ENCODE measurements around the gene SH3BP4.

DNA sequence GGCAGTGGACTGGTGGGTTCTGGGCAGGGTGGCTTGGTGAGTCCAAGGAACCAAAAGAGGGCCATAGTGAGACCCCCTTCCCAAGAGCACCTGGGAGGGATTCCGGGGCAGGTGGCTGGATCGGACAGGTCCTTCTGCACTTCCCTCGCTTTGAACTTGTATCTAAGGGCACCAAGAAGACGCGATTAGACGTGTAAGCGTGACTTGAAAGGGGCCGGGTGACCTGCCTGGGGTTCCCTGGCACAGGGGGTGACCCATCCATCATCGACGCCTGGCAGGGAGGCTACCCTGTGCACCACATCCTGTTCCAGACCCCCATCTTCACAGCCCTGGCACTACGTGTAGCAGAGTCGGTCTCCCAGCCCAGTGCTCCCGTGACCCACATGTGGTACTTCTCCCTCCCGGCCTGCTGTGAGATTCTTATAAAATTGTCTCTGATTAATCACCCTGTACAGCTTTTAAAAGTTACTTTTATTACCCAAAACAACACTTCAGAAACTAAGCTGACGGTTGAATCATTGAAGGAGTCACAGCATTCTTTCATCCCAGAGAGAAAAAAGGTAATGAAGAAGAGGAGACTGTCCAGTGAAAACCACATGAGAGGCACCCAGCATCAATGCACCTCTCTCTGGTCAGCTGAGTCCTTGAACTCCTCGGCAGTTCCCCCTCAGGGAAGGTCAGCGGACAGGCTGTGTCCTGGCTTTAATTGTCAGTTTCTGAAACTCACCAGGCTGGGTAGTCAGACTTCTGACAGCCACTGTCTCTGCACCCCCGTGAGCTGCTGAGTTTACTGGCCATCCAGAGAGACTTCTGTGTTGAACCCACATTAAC lies 13.0 kb downstream of the SH3BP4 start:
- TF ChIP-seq EZH2 (IDR thresholded peaks at IDR 0.05; ENCODE audit: insufficient read depth, poor library complexity, severe bottlenecking) (no peak), EZH2phosphoT487 (IDR thresholded peaks at IDR 0.05; ENCODE audit: insufficient read depth, low read depth) (no peak)

Data from GM23248 (cell line).